Measurements from ENCODE around the gene CRTAP. TPM values are rescaled to one million over a fixed set of nuclear protein-coding genes. Genes with fewer than 3 reads are reported as not detected.

Gene CRTAP
- total RNA-seq, 2 donors from 2014 or later, result 419 to 454 TPM

- H3K27ac ChIP-seq, result peak overlapping the region; percentile 80 to 96
- no peaks in the 10 kb centered on the region for H3K27me3 ChIP-seq (replicated peaks; ENCODE audit: insufficient read depth)
- TF ChIP-seq, protein P1, sequence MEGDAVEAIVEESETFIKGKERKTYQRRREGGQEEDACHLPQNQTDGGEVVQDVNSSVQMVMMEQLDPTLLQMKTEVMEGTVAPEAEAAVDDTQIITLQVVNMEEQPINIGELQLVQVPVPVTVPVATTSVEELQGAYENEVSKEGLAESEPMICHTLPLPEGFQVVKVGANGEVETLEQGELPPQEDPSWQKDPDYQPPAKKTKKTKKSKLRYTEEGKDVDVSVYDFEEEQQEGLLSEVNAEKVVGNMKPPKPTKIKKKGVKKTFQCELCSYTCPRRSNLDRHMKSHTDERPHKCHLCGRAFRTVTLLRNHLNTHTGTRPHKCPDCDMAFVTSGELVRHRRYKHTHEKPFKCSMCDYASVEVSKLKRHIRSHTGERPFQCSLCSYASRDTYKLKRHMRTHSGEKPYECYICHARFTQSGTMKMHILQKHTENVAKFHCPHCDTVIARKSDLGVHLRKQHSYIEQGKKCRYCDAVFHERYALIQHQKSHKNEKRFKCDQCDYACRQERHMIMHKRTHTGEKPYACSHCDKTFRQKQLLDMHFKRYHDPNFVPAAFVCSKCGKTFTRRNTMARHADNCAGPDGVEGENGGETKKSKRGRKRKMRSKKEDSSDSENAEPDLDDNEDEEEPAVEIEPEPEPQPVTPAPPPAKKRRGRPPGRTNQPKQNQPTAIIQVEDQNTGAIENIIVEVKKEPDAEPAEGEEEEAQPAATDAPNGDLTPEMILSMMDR (IDR thresholded peaks at IDR 0.05), result no peak
- no peak for ATAC-seq (ENCODE audit: insufficient number of reproducible peaks, low FRiP score, low read depth)
- H3K4me1 ChIP-seq (ENCODE audit: control insufficient read depth in 1 of 2, low read depth in 2 of 2), result peaks cover 36 to 76% of the 10 kb centered on the region in 2 donors
- no peak overlapping the region for H3K4me3 ChIP-seq
- DNase-seq (ENCODE audit: low spot score), result no peak
- H3K36me3 ChIP-seq, result no peaks in the 10 kb centered on the region
- H3K9me3 ChIP-seq, result no peaks in the 10 kb centered on the region
Observed at GRCh38 chr3:33165372-33165771, 51.6 kb downstream of the CRTAP start.

DNA sequence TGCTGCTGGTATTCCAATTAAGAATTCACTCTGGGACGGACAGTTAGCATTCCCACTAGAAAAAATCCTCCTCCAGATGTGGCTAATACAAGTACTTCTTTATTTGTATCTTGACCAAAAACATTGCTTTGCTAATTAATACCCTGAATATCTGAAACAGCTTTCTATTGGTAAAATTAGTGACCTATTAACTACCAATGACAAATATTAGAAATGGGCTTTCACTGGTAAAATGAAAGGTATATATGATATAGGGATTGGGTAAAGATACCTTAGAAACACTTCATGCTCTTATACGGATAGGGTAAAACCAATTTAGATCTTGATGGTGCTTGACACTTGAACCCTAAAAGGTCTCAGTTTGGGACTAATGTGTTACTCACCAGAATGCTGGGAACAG lies 52.3 kb downstream of the CRTAP start:
- TF ChIP-seq, protein P1 (IDR thresholded peaks at IDR 0.05), result no peak
- H3K36me3 ChIP-seq, result no peaks in the 10 kb centered on the region
- no peak for ATAC-seq (ENCODE audit: insufficient number of reproducible peaks, low FRiP score, low read depth)
- peak overlapping the region; percentile 80 to 96 for H3K27ac ChIP-seq
- H3K4me3 ChIP-seq, result no peak overlapping the region
- H3K27me3 ChIP-seq (replicated peaks; ENCODE audit: insufficient read depth), result no peaks in the 10 kb centered on the region
- no peaks in the 10 kb centered on the region for H3K9me3 ChIP-seq
- DNase-seq (ENCODE audit: low spot score), result no peak
- peaks cover 36 to 78% of the 10 kb centered on the region in 2 donors for H3K4me1 ChIP-seq (ENCODE audit: control insufficient read depth in 1 of 2, low read depth in 2 of 2)

GRCh38 chr3:33167284-33167683 lies 53.5 kb downstream of the CRTAP start:
- DNase-seq (ENCODE audit: low spot score), result no peak
- H3K27me3 ChIP-seq (replicated peaks; ENCODE audit: insufficient read depth), result no peaks in the 10 kb centered on the region
- ATAC-seq (ENCODE audit: insufficient number of reproducible peaks, low FRiP score, low read depth), result no peak
- no peaks in the 10 kb centered on the region for H3K9me3 ChIP-seq
- H3K36me3 ChIP-seq, result no peaks in the 10 kb centered on the region
- no peak overlapping the region for H3K4me3 ChIP-seq
- H3K27ac ChIP-seq, result peak overlapping the region; percentile 80 to 96
- peaks cover 37 to 84% of the 10 kb centered on the region in 2 donors for H3K4me1 ChIP-seq (ENCODE audit: control insufficient read depth in 1 of 2, low read depth in 2 of 2)
- TF ChIP-seq, protein P1 (IDR thresholded peaks at IDR 0.05), result no peak

- TF ChIP-seq, protein P1 (IDR thresholded peaks at IDR 0.05), result no peak
- H3K36me3 ChIP-seq, result no peaks in the 10 kb centered on the region
- DNase-seq (ENCODE audit: low spot score) (no peak), ATAC-seq (ENCODE audit: insufficient number of reproducible peaks, low FRiP score, low read depth) (peak; percentile 50)
- peak overlapping the region; percentile 80 to 96 for H3K27ac ChIP-seq
- H3K27me3 ChIP-seq (replicated peaks; ENCODE audit: insufficient read depth), result no peaks in the 10 kb centered on the region
- H3K9me3 ChIP-seq, result no peaks in the 10 kb centered on the region
- H3K4me3 ChIP-seq, result peak overlapping the region; percentile 2
- peaks cover 40 to 88% of the 10 kb centered on the region in 2 donors for H3K4me1 ChIP-seq (ENCODE audit: control insufficient read depth in 1 of 2, low read depth in 2 of 2)
Observed at GRCh38 chr3:33167716-33168336, 54.0 kb downstream of the CRTAP start.

DNA sequence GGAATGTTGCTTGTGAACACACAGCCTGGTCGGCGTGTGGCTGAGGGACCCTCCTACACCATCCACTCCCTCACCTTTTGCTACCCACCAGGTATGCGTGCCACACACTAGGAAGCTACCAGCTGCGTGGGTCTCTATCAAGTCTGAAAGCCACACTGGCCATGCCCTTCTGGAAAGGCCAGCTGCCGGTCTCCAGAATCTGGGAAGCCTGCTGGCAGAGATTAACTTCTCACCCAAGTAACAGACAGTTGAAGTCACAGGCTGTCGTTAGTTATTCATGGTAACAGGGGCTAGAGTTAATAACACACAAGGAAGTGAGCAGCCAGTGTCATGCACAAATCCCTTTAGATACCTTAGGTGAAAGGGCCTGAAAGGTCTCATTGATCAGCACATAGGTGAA lies 56.7 kb downstream of the CRTAP start:
- Histone ChIP-seq H3K27ac (peak overlapping the region; percentile 58 to 96), H3K4me1 (ENCODE audit: control insufficient read depth in 1 of 2, low read depth in 2 of 2) (peaks cover 36 to 88% of the 10 kb centered on the region in 2 donors)

More for the DNA sequence above, 56.7 kb downstream of the CRTAP start:
- TF ChIP-seq, protein P1 (IDR thresholded peaks at IDR 0.05), result no peak
- no peak for DNase-seq (ENCODE audit: low spot score)
- H3K27me3 ChIP-seq (replicated peaks; ENCODE audit: insufficient read depth), result no peaks in the 10 kb centered on the region
- ATAC-seq (ENCODE audit: insufficient number of reproducible peaks, low FRiP score, low read depth), result no peak
- no peaks in the 10 kb centered on the region for H3K36me3 ChIP-seq
- no peaks in the 10 kb centered on the region for H3K9me3 ChIP-seq
- H3K4me3 ChIP-seq, result no peak overlapping the region
